CD4-positive, alpha-beta T cell (primary cell): Measurements from ENCODE around the gene PDLIM7. TPM values are rescaled to one million over a fixed set of nuclear protein-coding genes. Genes with fewer than 3 reads are reported as not detected.

Source experiments
- ATAC-seq: fragments of 200-7000 bp; cut with Tn5 transposase; one replicate; pipeline ENCODE4 v1.10.0; 2022; ENCODE audit warnings: mild to moderate bottlenecking; ENCODE audit not compliant: poor library complexity
- CTCF ChIA-PET: fragments of 350-600 bp; sonication (Branson Sonifier 250); formaldehyde crosslinking; loops from one replicate; lab custom pipeline; 2021; ENCODE audit warnings: antibody characterized with exemption, inconsistent platforms; lab: Charles Lee
- POLR2A ChIA-PET: fragments of 350-600 bp; sonication (Branson Sonifier 250); formaldehyde crosslinking; loops from one replicate; lab custom pipeline; 2021; ENCODE audit warnings: antibody characterized with exemption, inconsistent platforms; lab: Charles Lee
- DNase-seq, 14 experiments: peaks; one replicate each; pipeline ENCODE4 v3.0.0-alpha.2; 2013 to 2020; ENCODE audit warnings: mixed read lengths in 2 of 14
- H3K27ac ChIP-seq, 2 donors: one replicate each; pipeline versions ENCODE4 v1.5.1 to v1.7.0; 2013; ENCODE audit warnings: low read length in 2 of 2, low read depth in 1 of 2, mild to moderate bottlenecking in 1 of 2
- H3K27me3 ChIP-seq, 2 experiments: 1 replicate in 1 of 2; 2 replicates in 1 of 2; pipeline versions ENCODE4 v1.6.1 to v1.7.0; 2013; ENCODE audit warnings: low read length in 2 of 2, control low read depth in 1 of 2, mild to moderate bottlenecking in 1 of 2, moderate library complexity in 1 of 2; ENCODE audit not compliant: insufficient read depth in 2 of 2, control insufficient read depth in 1 of 2
- H3K36me3 ChIP-seq: one replicate; pipeline ENCODE4 v1.6.1; 2013; ENCODE audit warnings: low read length, control low read depth; ENCODE audit not compliant: insufficient read depth
- H3K4me1 ChIP-seq: one replicate; pipeline ENCODE4 v1.6.1; 2013; ENCODE audit warnings: low read length, control low read depth; ENCODE audit not compliant: insufficient read depth
- H3K4me3 ChIP-seq: one replicate; pipeline ENCODE4 v1.5.1; 2013; ENCODE audit warnings: mild to moderate bottlenecking, low read length, moderate library complexity
- H3K9me3 ChIP-seq, 2 experiments: 1 replicate in 1 of 2; 2 replicates in 1 of 2; pipeline versions ENCODE4 v1.6.1 to v1.7.0; 2013; ENCODE audit warnings: low read length in 2 of 2, mild to moderate bottlenecking in 2 of 2, control low read depth in 1 of 2, moderate library complexity in 1 of 2; ENCODE audit not compliant: control insufficient read depth in 1 of 2, insufficient read depth in 1 of 2
- H3K27ac Mint-ChIP-seq: one replicate; pipeline ENCODE4 v1.8.0; 2020; ENCODE audit warnings: mixed read lengths
- H3K27me3 Mint-ChIP-seq: one replicate; pipeline ENCODE4 v1.8.0; 2021; ENCODE audit warnings: mixed read lengths
- H3K36me3 Mint-ChIP-seq: one replicate; pipeline ENCODE4 v1.8.0; 2021; ENCODE audit warnings: low read depth, mixed read lengths
- H3K4me1 Mint-ChIP-seq: one replicate; pipeline ENCODE4 v1.8.0; 2021; ENCODE audit warnings: low read depth, mixed read lengths
- H3K4me3 Mint-ChIP-seq: one replicate; pipeline ENCODE4 v1.8.0; 2020; ENCODE audit warnings: mild to moderate bottlenecking, mixed read lengths
- H3K9me3 Mint-ChIP-seq: one replicate; pipeline ENCODE4 v1.8.0; 2020; ENCODE audit warnings: mixed read lengths
- intact Hi-C, 2 experiments: fragments of 100-400 bp; cut with DNase I in 1 of 2; cut with micrococcal nuclease in 1 of 2; formaldehyde crosslinking; loops; one replicate each; pipeline versions ENCODE4 v1.15.1 to v1.9.0; 2023 to 2025; cut with DNase I, micrococcal nuclease
- total RNA-seq, 174 experiments: library from RNA in 2 of 174; stranded (reverse) in 2 of 174; gene quantifications; one replicate each; pipeline ENCODE4 v1.2.3 and lab custom pipeline; 2021 to 2026
- TF ChIP-seq, protein P1 (sequence below): fragments of 200-600 bp; IDR thresholded peaks from one replicate; pipeline ENCODE4 v1.8.0; 2022; ENCODE audit warnings: antibody characterized with exemption, mild to moderate bottlenecking

The PDLIM7 gene
- total RNA-seq, 2 experiments from 2014 or later = 5.2 to 6.0 TPM

DNA sequence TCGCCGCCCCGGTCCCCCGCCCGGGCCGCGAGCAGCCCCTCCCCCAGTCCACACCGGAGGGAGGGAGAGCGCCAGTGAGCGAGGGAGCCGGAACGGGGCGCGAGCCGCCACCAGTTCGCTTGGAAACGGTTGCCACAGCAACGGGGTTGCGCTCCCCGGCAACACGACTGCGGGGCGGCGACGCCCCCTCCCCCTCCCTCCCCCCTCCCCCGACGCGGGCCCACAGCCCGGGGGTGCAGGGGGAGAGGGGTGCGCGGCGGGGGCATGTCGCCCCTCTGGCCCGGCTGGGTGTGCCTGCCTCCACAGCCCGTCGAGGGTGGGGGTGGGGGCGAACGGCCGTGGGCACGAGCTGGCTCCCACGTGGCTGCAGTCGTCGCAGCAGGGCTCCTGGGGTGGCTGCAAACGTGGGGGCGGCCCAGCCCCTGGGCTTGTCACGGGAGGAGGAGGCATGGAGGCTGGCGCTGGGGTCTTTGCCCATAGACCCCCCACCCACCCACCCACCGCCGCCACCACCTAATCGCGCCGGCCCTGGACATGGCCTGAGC is 50.3 kb downstream of the PDLIM7 start:
- CTCF ChIA-PET = interaction anchor here (0.6 to 16.6 kb wide), 8 partner anchors 8 to 772 kb away, joined by 3 to 352 read pairs (median 7); partner anchors contain the start of genes F12, PFN3, PRELID1 and RAB24
- no peaks in the 10 kb centered on the region for H3K9me3 ChIP-seq
- H3K9me3 Mint-ChIP-seq = no peaks in the 10 kb centered on the region
- H3K27me3 ChIP-seq = no peaks in the 10 kb centered on the region
- H3K4me1 ChIP-seq = peaks cover 70% of the 10 kb centered on the region
- H3K36me3 Mint-ChIP-seq = peaks cover 28% of the 10 kb centered on the region
- intact Hi-C loops = no loop called here
- no peaks in the 10 kb centered on the region for H3K27me3 Mint-ChIP-seq
- H3K27ac Mint-ChIP-seq = peak overlapping the region; percentile 81
- TF ChIP-seq, protein P1, sequence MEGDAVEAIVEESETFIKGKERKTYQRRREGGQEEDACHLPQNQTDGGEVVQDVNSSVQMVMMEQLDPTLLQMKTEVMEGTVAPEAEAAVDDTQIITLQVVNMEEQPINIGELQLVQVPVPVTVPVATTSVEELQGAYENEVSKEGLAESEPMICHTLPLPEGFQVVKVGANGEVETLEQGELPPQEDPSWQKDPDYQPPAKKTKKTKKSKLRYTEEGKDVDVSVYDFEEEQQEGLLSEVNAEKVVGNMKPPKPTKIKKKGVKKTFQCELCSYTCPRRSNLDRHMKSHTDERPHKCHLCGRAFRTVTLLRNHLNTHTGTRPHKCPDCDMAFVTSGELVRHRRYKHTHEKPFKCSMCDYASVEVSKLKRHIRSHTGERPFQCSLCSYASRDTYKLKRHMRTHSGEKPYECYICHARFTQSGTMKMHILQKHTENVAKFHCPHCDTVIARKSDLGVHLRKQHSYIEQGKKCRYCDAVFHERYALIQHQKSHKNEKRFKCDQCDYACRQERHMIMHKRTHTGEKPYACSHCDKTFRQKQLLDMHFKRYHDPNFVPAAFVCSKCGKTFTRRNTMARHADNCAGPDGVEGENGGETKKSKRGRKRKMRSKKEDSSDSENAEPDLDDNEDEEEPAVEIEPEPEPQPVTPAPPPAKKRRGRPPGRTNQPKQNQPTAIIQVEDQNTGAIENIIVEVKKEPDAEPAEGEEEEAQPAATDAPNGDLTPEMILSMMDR = no peak
- ATAC-seq (peak; percentile 48), DNase-seq (peak; percentile 58 to 93 (median 74))
- H3K4me3 Mint-ChIP-seq = no peak overlapping the region
- H3K27ac ChIP-seq = peak overlapping the region in 1 of 2 donors; percentile 89
- peaks cover 11% of the 10 kb centered on the region for H3K36me3 ChIP-seq
- peaks cover 57% of the 10 kb centered on the region for H3K4me1 Mint-ChIP-seq
- H3K4me3 ChIP-seq = peak overlapping the region; percentile 19
- POLR2A ChIA-PET = interaction anchor here (0.8 to 15.3 kb wide), 11 partner anchors 7 to 910 kb away, joined by 3 to 661 read pairs (median 15); partner anchors contain the start of genes F12, GRK6, PFN3 and RNF44

DNA sequence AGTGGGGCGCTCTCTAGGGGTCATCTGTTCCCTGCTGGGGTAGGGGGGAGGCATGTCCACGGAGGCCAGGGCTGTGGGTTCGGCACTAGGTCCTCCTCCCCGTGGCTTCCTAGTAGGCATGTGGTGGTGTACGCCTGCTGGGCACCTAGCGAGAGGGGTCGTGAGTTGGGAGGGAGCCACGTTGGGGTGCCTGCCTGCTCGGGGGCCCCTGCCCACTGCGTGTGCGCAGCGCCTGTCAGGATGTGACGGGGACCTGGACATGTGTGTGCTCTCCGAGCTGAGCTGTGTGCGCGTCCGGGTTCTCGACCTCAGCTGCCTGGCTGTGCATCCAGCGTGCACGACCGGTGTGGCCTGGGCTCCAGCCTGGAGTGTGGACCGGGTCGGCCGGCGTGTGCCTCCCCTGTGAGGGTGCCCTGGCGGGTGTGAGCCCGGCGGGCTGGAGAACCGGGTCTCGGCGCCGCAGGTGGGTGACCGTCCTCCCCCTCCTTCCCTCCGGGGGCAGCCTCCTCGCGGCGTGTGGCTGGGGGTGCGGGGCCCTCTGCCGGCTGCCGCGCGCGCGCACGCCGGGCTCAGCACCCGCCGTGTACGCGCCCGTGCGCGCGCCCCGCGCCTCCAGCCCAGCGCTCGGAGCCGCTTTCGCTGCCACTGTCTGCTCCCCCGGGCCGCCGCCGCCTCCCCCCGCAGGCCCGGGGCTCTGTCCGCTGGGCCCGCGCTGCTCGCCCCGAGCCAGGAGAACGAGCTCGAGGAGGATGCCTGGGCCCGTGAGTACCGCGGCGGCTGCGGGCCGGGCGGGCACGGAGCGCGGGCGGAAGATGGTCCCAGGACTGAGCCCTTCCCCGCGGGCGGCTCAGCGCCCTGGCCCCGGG is 51.0 kb downstream of the PDLIM7 start, which contains the start of gene PRR7:
Gene PRR7 (plus strand): TSS at position 615 of the 866 bp plus-strand sequence. CDS start 8,254 bp downstream, outside the sequence.
- peak; percentile 43 for ATAC-seq
- peak within 1 kb of the TSS; percentile 73 to 89 for H3K27ac ChIP-seq
- H3K27me3 Mint-ChIP-seq = no peaks in the 10 kb centered on the region
- H3K27ac Mint-ChIP-seq = peak within 1 kb of the TSS; percentile 88
- H3K4me3 ChIP-seq = peak within 1 kb of the TSS; percentile 56
- TF ChIP-seq, protein P1 = no peak
- DNase-seq = peak; percentile 56 to 93 (median 72)
- no peaks in the 10 kb centered on the region for H3K9me3 Mint-ChIP-seq
- peaks cover 18% of the 10 kb centered on the region for H3K36me3 ChIP-seq
- peaks cover 33% of the 10 kb centered on the region for H3K36me3 Mint-ChIP-seq
- ChIA-PET CTCF (interaction anchor here (0.6 to 16.6 kb wide), 10 partner anchors 8 to 773 kb away, joined by 3 to 352 read pairs (median 6); partner anchors contain the start of genes F12 and PFN3), POLR2A (interaction anchor here (0.7 to 15.3 kb wide), 16 partner anchors 8 to 909 kb away, joined by 3 to 661 read pairs (median 5); partner anchors contain the start of genes DDX41, F12, GRK6 and LMAN2)
- H3K4me1 ChIP-seq = peaks cover 73% of the 10 kb centered on the region
- intact Hi-C loops = no loop called here
- H3K27me3 ChIP-seq = no peaks in the 10 kb centered on the region
- peaks cover 56% of the 10 kb centered on the region for H3K4me1 Mint-ChIP-seq
- peak within 1 kb of the TSS; percentile 80 for H3K4me3 Mint-ChIP-seq
- H3K9me3 ChIP-seq = no peaks in the 10 kb centered on the region

DNA sequence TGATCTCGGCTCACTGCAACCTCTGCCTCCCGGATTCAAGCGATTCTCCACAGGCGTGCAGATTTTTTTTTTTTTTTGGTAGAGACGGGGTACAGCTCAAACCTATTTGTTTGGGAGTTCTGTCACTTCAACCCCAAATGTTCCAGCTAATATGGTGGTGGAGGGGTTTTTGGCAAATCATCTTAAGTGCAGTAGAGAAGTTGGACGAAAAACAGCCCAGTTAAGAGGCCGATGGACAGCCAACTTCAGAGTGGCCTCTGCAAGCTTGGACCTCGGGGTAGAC is 51.5 kb downstream of the PDLIM7 start:
- peaks cover 23% of the 10 kb centered on the region for H3K36me3 ChIP-seq
- no peaks in the 10 kb centered on the region for H3K9me3 ChIP-seq
- intact Hi-C loops = loop anchor here in 1 of 2 experiments (2.0 kb wide), 2 partner anchors 15 to 41 kb away; no protein-coding TSS in a partner anchor
- no peaks in the 10 kb centered on the region for H3K27me3 Mint-ChIP-seq
- H3K27me3 ChIP-seq = no peaks in the 10 kb centered on the region
- H3K4me1 Mint-ChIP-seq = peaks cover 54% of the 10 kb centered on the region
- H3K27ac Mint-ChIP-seq = peak overlapping the region; percentile 88
- ATAC-seq = no peak
- H3K4me1 ChIP-seq = peaks cover 79% of the 10 kb centered on the region
- TF ChIP-seq, protein P1 = no peak
- DNase-seq = peak in 1 of 14 experiments; percentile 61
- H3K4me3 Mint-ChIP-seq = peak overlapping the region; percentile 80
- no peaks in the 10 kb centered on the region for H3K9me3 Mint-ChIP-seq
- peak overlapping the region; percentile 73 to 89 for H3K27ac ChIP-seq
- ChIA-PET POLR2A (interaction anchor here (0.7 to 15.3 kb wide), 16 partner anchors 8 to 909 kb away, joined by 3 to 661 read pairs (median 5); partner anchors contain the start of genes DDX41, F12, GRK6 and LMAN2), CTCF (interaction anchor here (0.9 to 16.6 kb wide), 9 partner anchors 9 to 77 kb away, joined by 3 to 352 read pairs (median 6); partner anchors contain the start of genes F12 and PFN3)
- H3K4me3 ChIP-seq = peak overlapping the region; percentile 56
- peaks cover 36% of the 10 kb centered on the region for H3K36me3 Mint-ChIP-seq
